H9 (cell line): ENCODE results near the gene ABHD14A. TPM values are rescaled to one million over a fixed set of nuclear protein-coding genes. Genes with fewer than 3 reads are reported as not detected.

ENCODE experiments used
- DNase-seq: peaks from one replicate; pipeline ENCODE4 v3.0.0-alpha.2; 2017
- H2AFZ ChIP-seq: one replicate; pipeline ENCODE4 v1.6.1; 2013; ENCODE audit warnings: mild to moderate bottlenecking, low read length, control low read depth, moderate library complexity
- H2AK5ac ChIP-seq: 2 replicates; pipeline ENCODE4 v1.6.1; 2013; ENCODE audit warnings: low read length, control low read depth, mixed read lengths; ENCODE audit not compliant: insufficient read length
- H2BK120ac ChIP-seq: one replicate; pipeline ENCODE4 v1.6.1; 2013; ENCODE audit warnings: low read depth, mild to moderate bottlenecking, low read length, control low read depth, inconsistent platforms; ENCODE audit not compliant: poor library complexity, severe bottlenecking
- H2BK12ac ChIP-seq: 2 replicates; pipeline ENCODE4 v1.6.1; 2013; ENCODE audit warnings: low read length, control low read depth, mixed read lengths, low read depth; ENCODE audit not compliant: insufficient read length
- H2BK15ac ChIP-seq: 2 replicates; pipeline ENCODE4 v1.6.1; 2013; ENCODE audit warnings: low read depth, low read length, control low read depth
- H2BK20ac ChIP-seq: one replicate; pipeline ENCODE4 v1.6.1; 2013; ENCODE audit warnings: low read depth, mild to moderate bottlenecking, low read length, control low read depth, inconsistent platforms; ENCODE audit not compliant: poor library complexity, severe bottlenecking
- H2BK5ac ChIP-seq: 2 replicates; pipeline ENCODE4 v1.6.1; 2013; ENCODE audit warnings: low read length, control low read depth, mixed read lengths; ENCODE audit not compliant: insufficient read length
- H3K14ac ChIP-seq: 2 replicates; pipeline ENCODE4 v1.6.1; 2013; ENCODE audit warnings: low read length, control low read depth; ENCODE audit not compliant: insufficient read depth
- H3K18ac ChIP-seq: 2 replicates; pipeline ENCODE4 v1.6.1; 2013; ENCODE audit warnings: low read depth, mild to moderate bottlenecking, mixed read lengths, low read length, control low read depth; ENCODE audit not compliant: insufficient read length
- H3K23ac ChIP-seq: 2 replicates; pipeline ENCODE4 v1.6.1; 2013; ENCODE audit warnings: low read length, control low read depth, mixed read lengths, low read depth; ENCODE audit not compliant: insufficient read length
- H3K23me2 ChIP-seq: 2 replicates; pipeline ENCODE4 v1.6.1; 2013; ENCODE audit warnings: low read depth, mild to moderate bottlenecking, mixed read lengths, low read length, control low read depth; ENCODE audit not compliant: insufficient read length, poor library complexity, severe bottlenecking
- H3K27ac ChIP-seq: 2 replicates; pipeline ENCODE4 v1.5.1; 2013; ENCODE audit warnings: low read length, control low read depth, mixed read lengths, low read depth; ENCODE audit not compliant: insufficient read length
- H3K27me3 ChIP-seq: 2 replicates; pipeline ENCODE4 v1.6.1; 2013; ENCODE audit warnings: low read length, control low read depth, inconsistent platforms; ENCODE audit not compliant: insufficient read depth
- H3K4ac ChIP-seq: 2 replicates; pipeline ENCODE4 v1.6.1; 2013; ENCODE audit warnings: low read depth, mild to moderate bottlenecking, control low read depth, inconsistent platforms, low read length, moderate library complexity
- H3K4me1 ChIP-seq: 2 replicates; pipeline ENCODE4 v1.6.1; 2013; ENCODE audit warnings: low read length, control low read depth, inconsistent platforms; ENCODE audit not compliant: insufficient read depth
- H3K4me2 ChIP-seq: 2 replicates; pipeline ENCODE4 v1.6.1; 2013; ENCODE audit warnings: low read length, control low read depth, mixed read lengths; ENCODE audit not compliant: insufficient read length, insufficient read depth
- H3K56ac ChIP-seq: 2 replicates; pipeline ENCODE4 v1.6.1; 2013; ENCODE audit warnings: low read depth, mild to moderate bottlenecking, mixed read lengths, low read length, control low read depth; ENCODE audit not compliant: insufficient read length
- H3K79me1 ChIP-seq: 2 replicates; pipeline ENCODE4 v1.6.1; 2013; ENCODE audit warnings: low read depth, mild to moderate bottlenecking, moderate library complexity, low read length, control low read depth, inconsistent platforms; ENCODE audit not compliant: insufficient read depth, poor library complexity, severe bottlenecking
- H3K79me2 ChIP-seq: 2 replicates; pipeline ENCODE4 v1.6.1; 2013; ENCODE audit warnings: low read length, control low read depth, inconsistent platforms; ENCODE audit not compliant: insufficient read depth
- H3K9ac ChIP-seq: 2 replicates; pipeline ENCODE4 v1.6.1; 2013; ENCODE audit warnings: low read length, control low read depth, mixed read lengths; ENCODE audit not compliant: insufficient read length; ENCODE audit errors: extremely low read depth
- H3K9me3 ChIP-seq: one replicate; pipeline ENCODE4 v1.6.1; 2013; ENCODE audit warnings: low read depth, low read length, inconsistent platforms; ENCODE audit not compliant: control insufficient read depth
- H3T11ph ChIP-seq: one replicate; pipeline ENCODE4 v1.6.1; 2013; ENCODE audit warnings: mild to moderate bottlenecking, low read length, control low read depth, inconsistent platforms
- H4K20me1 ChIP-seq: one replicate; pipeline ENCODE4 v1.6.1; 2013; ENCODE audit not compliant: control insufficient read depth, insufficient read length, insufficient read depth
- H4K5ac ChIP-seq: 2 replicates; pipeline ENCODE4 v1.6.1; 2013; ENCODE audit warnings: low read depth, mild to moderate bottlenecking, mixed read lengths, low read length, control low read depth; ENCODE audit not compliant: insufficient read length
- H4K8ac ChIP-seq: replicated peaks from 2 replicates; pipeline ENCODE4 v1.6.1; 2013; ENCODE audit warnings: low read length, control low read depth, mixed read lengths, low read depth; ENCODE audit not compliant: insufficient read length
- H4K91ac ChIP-seq: 2 replicates; pipeline ENCODE4 v1.6.1; 2013; ENCODE audit warnings: low read depth, mild to moderate bottlenecking, moderate library complexity, mixed read lengths, low read length, control low read depth; ENCODE audit not compliant: insufficient read length
- H3K27ac Mint-ChIP-seq, 3 experiments: 2 replicates in 2 of 3; 3 replicates in 1 of 3; pipeline ENCODE4 v1.8.0; 2020 to 2021; ENCODE audit warnings: mixed read lengths in 3 of 3, mild to moderate bottlenecking in 1 of 3, moderate library complexity in 1 of 3
- H3K27me3 Mint-ChIP-seq: 2 replicates; pipeline ENCODE4 v1.8.0; 2021; ENCODE audit warnings: low read depth, mild to moderate bottlenecking, moderate library complexity, mixed read lengths
- H3K36me3 Mint-ChIP-seq, 3 experiments: 2 replicates in 2 of 3; 3 replicates in 1 of 3; pipeline ENCODE4 v1.8.0; 2020 to 2021; ENCODE audit warnings: low read depth in 3 of 3, mixed read lengths in 3 of 3; ENCODE audit not compliant: insufficient read depth in 1 of 3
- H3K4me1 Mint-ChIP-seq, 2 experiments: 2 replicates each; pipeline ENCODE4 v1.8.0; 2020; ENCODE audit warnings: mixed read lengths in 2 of 2
- H3K4me3 Mint-ChIP-seq, 2 experiments: 2 replicates in 1 of 2; 3 replicates in 1 of 2; pipeline ENCODE4 v1.8.0; 2020 to 2021; ENCODE audit warnings: mild to moderate bottlenecking in 2 of 2, mixed read lengths in 2 of 2, moderate library complexity in 1 of 2
- H3K9me3 Mint-ChIP-seq, 2 experiments: 2 replicates in 1 of 2; 3 replicates in 1 of 2; pipeline ENCODE4 v1.8.0; 2020; ENCODE audit warnings: mild to moderate bottlenecking in 2 of 2, mixed read lengths in 2 of 2, moderate library complexity in 1 of 2
- CTCF ChIP-seq: fragments of 200-600 bp; sonication (generic); conservative IDR thresholded peaks from 3 replicates; pipeline ENCODE4 v1.8.0; 2021; ENCODE audit warnings: antibody characterized with exemption, mild to moderate bottlenecking
- WGBS: extraction: QIAGEN DNeasy Blood & Tissue Kit; methylation state at CpG from one replicate; pipeline ENCODE4 v1.1.7; 2013; ENCODE audit warnings: missing lambda C conversion rate, low lambda C conversion rate, mixed read lengths; ENCODE audit not compliant: insufficient read length; ENCODE audit errors: extremely low coverage; 5-methylcytosine and 5-hydroxymethylcytosine counted together
- total RNA-seq: library from RNA; stranded (reverse); gene quantifications from 2 replicates; pipeline ENCODE4 v1.2.1, GENCODE V29; 2021

Gene ABHD14A
- total RNA-seq, 1 experiment from 2014 or later = 3.1 TPM

GRCh38 chr3:51986010-51986947 lies 11.4 kb downstream of the ABHD14A start:
- no peak overlapping the region for H3T11ph ChIP-seq
- WGBS = no CpG with 5 or more reads among the region's 12 CpGs

More at GRCh38 chr3:51986010-51986947, 11.4 kb downstream of the ABHD14A start:
- Histone ChIP-seq H3K27me3 (no peaks in the 10 kb centered on the region), H2BK12ac (no peak overlapping the region), H2AFZ (no peak overlapping the region), H3K4me1 (peaks cover 3% of the 10 kb centered on the region; the same call in 1 of the 2 replicates), H3K9me3 (no peaks in the 10 kb centered on the region), H3K23ac (no peak overlapping the region), H3K56ac (no peak overlapping the region), H2AK5ac (no peak overlapping the region), H2BK15ac (no peak overlapping the region), H3K4me2 (no peak overlapping the region), H3K79me1 (no peaks in the 10 kb centered on the region), H3K14ac (no peak overlapping the region), H3K27ac (no peak overlapping the region), H4K20me1 (peaks cover 3% of the 10 kb centered on the region), H2BK120ac (no peak overlapping the region), H2BK5ac (no peak overlapping the region), H3K4ac (no peak overlapping the region), H4K91ac (no peak overlapping the region), H3K18ac (no peak overlapping the region), H3K79me2 (no peaks in the 10 kb centered on the region), H4K5ac (no peak overlapping the region), H3K9ac (no peak overlapping the region), H2BK20ac (no peak overlapping the region), H3K23me2 (peaks cover 6% of the 10 kb centered on the region), H4K8ac (no peak overlapping the region)
- Mint-ChIP-seq H3K4me3 (no peak overlapping the region), H3K27ac (peak overlapping the region in 1 of 3 experiments; percentile 85; a peak in 2 of 7 replicates), H3K36me3 (peaks cover 2 to 6% (median 4%) of the 10 kb centered on the region in 3 experiments), H3K9me3 (peaks cover 0 to 1% of the 10 kb centered on the region in 2 experiments; a peak in 2 of 5 replicates), H3K27me3 (peaks cover under 1% of the 10 kb centered on the region; the same call in 1 of the 2 replicates), H3K4me1 (peaks cover 22 to 31% of the 10 kb centered on the region in 2 experiments)
- DNase-seq = no peak
- no peak for TF ChIP-seq CTCF
